Caco-2 (cell line): ENCODE measurements around the gene DNAJA4. TPM values are rescaled to one million over a fixed set of nuclear protein-coding genes. Genes with fewer than 3 reads are reported as not detected.

Experiments used
- BruUV-seq: library from RNA; stranded (reverse); fragments of 400-500 nt; replicated peaks from 2 replicates; lab custom pipeline; 2021; lab: Mats Ljungman, UMichigan
- CTCF ChIA-PET: fragments of 300-600 bp; sonication (Branson Sonifier 250); formaldehyde crosslinking; loops from one replicate; lab custom pipeline; 2022; ENCODE audit warnings: antibody characterized with exemption; lab: Charles Lee
- POLR2A ChIA-PET: fragments of 300-600 bp; sonication (Branson Sonifier 250); formaldehyde crosslinking; loops from one replicate; lab custom pipeline; 2022; ENCODE audit warnings: antibody characterized with exemption; lab: Charles Lee
- DNase-seq, 2 experiments: peaks; one replicate each; pipeline versions ENCODE4 v3.0.0 to v3.0.0-alpha.2; 2020 to 2022
- H3K27me3 ChIP-seq: replicated peaks from 2 replicates; pipeline ENCODE4 v1.6.0; 2011; ENCODE audit warnings: low read length; ENCODE audit not compliant: control insufficient read depth, insufficient read depth
- H3K36me3 ChIP-seq: 2 replicates; pipeline ENCODE4 v1.5.1; 2011; ENCODE audit warnings: low read length; ENCODE audit not compliant: control insufficient read depth, insufficient read depth
- H3K4me1 ChIP-seq: fragments of 250-450 bp; sonication (Bioruptor Pico); 2 replicates; pipeline ENCODE4 v1.5.1; 2020; ENCODE audit warnings: mild to moderate bottlenecking
- H3K4me3 ChIP-seq: 2 replicates; pipeline ENCODE4 v1.5.1; 2011; ENCODE audit warnings: low read depth, mild to moderate bottlenecking, control low read depth, low read length
- H3K9me3 ChIP-seq: fragments of 250-450 bp; sonication (Bioruptor Pico); 2 replicates; pipeline ENCODE4 v1.5.1; 2020; ENCODE audit warnings: mild to moderate bottlenecking, moderate library complexity
- H3K27ac Mint-ChIP-seq: one replicate; pipeline ENCODE4 v1.8.0; 2022; ENCODE audit warnings: mixed read lengths; ENCODE audit not compliant: unreplicated experiment
- H3K27me3 Mint-ChIP-seq: one replicate; pipeline ENCODE4 v1.8.0; 2022; ENCODE audit warnings: mixed read lengths; ENCODE audit not compliant: insufficient read depth, unreplicated experiment
- H3K36me3 Mint-ChIP-seq: one replicate; pipeline ENCODE4 v1.8.0; 2022; ENCODE audit warnings: mild to moderate bottlenecking, mixed read lengths; ENCODE audit not compliant: insufficient read depth, unreplicated experiment
- H3K4me1 Mint-ChIP-seq: one replicate; pipeline ENCODE4 v1.8.0; 2022; ENCODE audit warnings: low read depth, mixed read lengths; ENCODE audit not compliant: unreplicated experiment
- H3K4me3 Mint-ChIP-seq: one replicate; pipeline ENCODE4 v1.8.0; 2022; ENCODE audit warnings: mild to moderate bottlenecking, moderate library complexity, mixed read lengths; ENCODE audit not compliant: unreplicated experiment
- H3K9me3 Mint-ChIP-seq: one replicate; pipeline ENCODE4 v1.8.0; 2022; ENCODE audit warnings: mixed read lengths; ENCODE audit not compliant: unreplicated experiment
- intact Hi-C: fragments of 100-400 bp; cut with micrococcal nuclease; formaldehyde crosslinking; loops from one replicate; pipeline ENCODE4 v1.10.0; 2022; ENCODE audit not compliant: unreplicated experiment
- total RNA-seq: library from RNA; stranded (reverse); gene quantifications from 2 replicates; pipeline ENCODE4 v1.2.3, GENCODE V29; 2022
- TF ChIP-seq, protein P1 (sequence below), 2 experiments: fragments of 200-600 bp in 1 of 2; IDR thresholded peaks; 1 replicate in 1 of 2; 2 replicates in 1 of 2; pipeline versions ENCODE4 v1.5.1 to v1.8.0; 2011 to 2022; ENCODE audit warnings: antibody characterized with exemption in 1 of 2, control low read depth in 1 of 2, inconsistent platforms in 1 of 2, low read depth in 1 of 2, low read length in 1 of 2, mild to moderate bottlenecking in 1 of 2, moderate library complexity in 1 of 2; ENCODE audit not compliant: insufficient read depth in 1 of 2, severe bottlenecking in 1 of 2, unreplicated experiment in 1 of 2

Gene DNAJA4
- total RNA-seq, 1 experiment from 2014 or later: 1.1 TPM

DNA sequence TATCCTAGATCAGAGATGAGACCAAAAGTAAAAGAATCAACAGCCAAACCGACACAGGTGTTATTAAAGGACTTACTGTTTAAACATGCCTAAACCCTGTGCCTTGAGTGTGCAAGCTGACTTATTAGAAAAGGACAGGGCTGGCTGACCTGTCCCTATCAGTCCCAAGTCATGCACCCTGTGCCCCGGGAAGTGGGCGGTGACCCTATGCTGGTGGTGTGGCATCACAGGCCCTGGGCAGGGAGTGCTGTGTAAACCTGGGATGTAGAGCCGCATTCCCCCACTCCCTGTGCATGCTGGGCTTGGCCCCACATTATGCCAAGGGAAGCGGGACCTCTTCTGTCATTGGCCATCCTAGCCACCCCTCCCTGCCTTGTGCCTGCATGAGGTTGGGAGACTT is 10.6 kb downstream of the DNAJA4 start:
- no peaks in the 10 kb centered on the region for H3K36me3 ChIP-seq
- BruUV-seq: no TSS peak
- Mint-ChIP-seq H3K9me3 (no peaks in the 10 kb centered on the region), H3K36me3 (no peaks in the 10 kb centered on the region), H3K4me1 (no peaks in the 10 kb centered on the region), H3K27ac (no peak overlapping the region), H3K27me3 (peaks cover 2% of the 10 kb centered on the region), H3K4me3 (no peak overlapping the region)
- CTCF ChIA-PET: no interaction called here
- no peak for DNase-seq
- intact Hi-C loops: no loop called here
- POLR2A ChIA-PET: no interaction called here
- 0 out of 2 replicates have a peak, but pooled peaks cover 3% of the 10 kb centered on the region for H3K4me1 ChIP-seq
- H3K27me3 ChIP-seq: no peaks in the 10 kb centered on the region
- no peak overlapping the region for H3K4me3 ChIP-seq
- TF ChIP-seq, protein P1, sequence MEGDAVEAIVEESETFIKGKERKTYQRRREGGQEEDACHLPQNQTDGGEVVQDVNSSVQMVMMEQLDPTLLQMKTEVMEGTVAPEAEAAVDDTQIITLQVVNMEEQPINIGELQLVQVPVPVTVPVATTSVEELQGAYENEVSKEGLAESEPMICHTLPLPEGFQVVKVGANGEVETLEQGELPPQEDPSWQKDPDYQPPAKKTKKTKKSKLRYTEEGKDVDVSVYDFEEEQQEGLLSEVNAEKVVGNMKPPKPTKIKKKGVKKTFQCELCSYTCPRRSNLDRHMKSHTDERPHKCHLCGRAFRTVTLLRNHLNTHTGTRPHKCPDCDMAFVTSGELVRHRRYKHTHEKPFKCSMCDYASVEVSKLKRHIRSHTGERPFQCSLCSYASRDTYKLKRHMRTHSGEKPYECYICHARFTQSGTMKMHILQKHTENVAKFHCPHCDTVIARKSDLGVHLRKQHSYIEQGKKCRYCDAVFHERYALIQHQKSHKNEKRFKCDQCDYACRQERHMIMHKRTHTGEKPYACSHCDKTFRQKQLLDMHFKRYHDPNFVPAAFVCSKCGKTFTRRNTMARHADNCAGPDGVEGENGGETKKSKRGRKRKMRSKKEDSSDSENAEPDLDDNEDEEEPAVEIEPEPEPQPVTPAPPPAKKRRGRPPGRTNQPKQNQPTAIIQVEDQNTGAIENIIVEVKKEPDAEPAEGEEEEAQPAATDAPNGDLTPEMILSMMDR (IDR thresholded peaks at IDR 0.05; ENCODE audit: insufficient read depth in 1 of 2, low read depth in 1 of 2, low read length in 1 of 2, severe bottlenecking in 1 of 2, unreplicated experiment in 1 of 2): no peak
- no peaks in the 10 kb centered on the region for H3K9me3 ChIP-seq

DNA sequence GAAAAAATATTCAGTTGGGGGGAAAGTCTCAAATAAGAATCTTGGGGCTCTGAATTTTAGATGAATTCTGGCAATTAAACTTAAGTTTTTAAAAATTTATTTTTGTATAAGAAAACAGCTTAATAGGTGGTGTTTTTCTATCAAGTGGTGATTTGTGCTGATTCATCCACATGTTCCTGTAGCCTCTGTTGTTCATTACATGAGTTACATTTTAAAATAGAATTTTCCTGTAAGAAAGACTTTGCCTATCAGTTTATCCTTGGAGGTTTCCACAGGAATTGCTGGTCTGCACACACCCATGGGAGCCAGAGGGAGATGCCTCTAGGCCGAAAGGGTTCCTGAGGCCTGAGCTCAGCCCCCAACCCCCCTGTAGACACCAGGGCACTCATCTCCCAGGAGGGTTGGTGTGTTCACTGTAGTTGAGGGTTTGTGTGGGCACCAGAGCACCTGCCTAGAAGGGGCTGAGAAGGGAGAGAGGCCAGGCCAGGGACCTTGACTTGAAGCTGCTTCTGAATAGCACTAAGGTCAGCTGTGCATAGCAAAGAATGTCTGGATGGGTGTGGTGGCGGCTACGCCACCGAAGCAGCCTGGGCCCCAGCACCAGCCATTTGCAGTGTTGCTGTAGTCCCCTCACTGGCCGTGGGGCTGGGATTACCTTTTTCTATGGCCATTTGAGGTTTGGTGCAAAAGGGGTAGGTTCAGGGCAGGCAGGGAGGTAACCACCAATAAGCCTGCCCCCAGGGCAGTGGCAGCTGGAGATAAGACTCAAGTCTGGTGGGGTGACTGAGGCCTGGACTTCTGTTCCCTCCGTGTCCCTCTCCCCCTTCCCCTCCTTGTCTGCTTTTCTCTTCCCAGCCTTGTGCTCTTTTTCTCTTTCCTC is 11.9 kb downstream of the DNAJA4 start:
- no peak for DNase-seq
- TF ChIP-seq, protein P1 (IDR thresholded peaks at IDR 0.05; ENCODE audit: insufficient read depth in 1 of 2, low read depth in 1 of 2, low read length in 1 of 2, severe bottlenecking in 1 of 2, unreplicated experiment in 1 of 2): no peak
- no peak overlapping the region for H3K4me3 ChIP-seq
- Mint-ChIP-seq H3K9me3 (no peaks in the 10 kb centered on the region), H3K4me1 (no peaks in the 10 kb centered on the region), H3K4me3 (no peak overlapping the region), H3K27ac (no peak overlapping the region), H3K27me3 (no peaks in the 10 kb centered on the region), H3K36me3 (no peaks in the 10 kb centered on the region)
- no TSS peak for BruUV-seq
- POLR2A ChIA-PET: no interaction called here
- H3K27me3 ChIP-seq: no peaks in the 10 kb centered on the region
- no peaks in the 10 kb centered on the region for H3K9me3 ChIP-seq
- CTCF ChIA-PET: no interaction called here
- 0 out of 2 replicates have a peak, but pooled peaks cover 3% of the 10 kb centered on the region for H3K4me1 ChIP-seq
- intact Hi-C loops: no loop called here
- no peaks in the 10 kb centered on the region for H3K36me3 ChIP-seq

- Histone ChIP-seq H3K4me1 (0 out of 2 replicates have a peak, but pooled peaks cover 3% of the 10 kb centered on the region), H3K4me3 (no peak overlapping the region), H3K9me3 (no peaks in the 10 kb centered on the region), H3K36me3 (no peaks in the 10 kb centered on the region), H3K27me3 (no peaks in the 10 kb centered on the region)
- Mint-ChIP-seq H3K4me3 (no peak overlapping the region), H3K27ac (no peak overlapping the region), H3K4me1 (no peaks in the 10 kb centered on the region), H3K9me3 (no peaks in the 10 kb centered on the region), H3K36me3 (peaks cover 4% of the 10 kb centered on the region), H3K27me3 (no peaks in the 10 kb centered on the region)
- intact Hi-C loops: no loop called here
- CTCF ChIA-PET: no interaction called here
- no peak for DNase-seq
- TF ChIP-seq, protein P1 (IDR thresholded peaks at IDR 0.05; ENCODE audit: insufficient read depth in 1 of 2, low read depth in 1 of 2, low read length in 1 of 2, severe bottlenecking in 1 of 2, unreplicated experiment in 1 of 2): no peak
- POLR2A ChIA-PET: no interaction called here
- BruUV-seq: no TSS peak
Measured at GRCh38 chr15:78280319-78281072, 16.1 kb downstream of the DNAJA4 start.
